Fibroblast of lung (primary cell): ENCODE results near the gene CEP128.

Experiments used
- CTCF ChIP-seq, 2 donors: IDR thresholded peaks in 1 of 2; conservative IDR thresholded peaks in 1 of 2; 1 replicate in 1 of 2; 2 replicates in 1 of 2; pipeline ENCODE4 v1.5.1; 2011 to 2012; ENCODE audit warnings: low read length in 2 of 2, control low read depth in 1 of 2, inconsistent platforms in 1 of 2, low read depth in 1 of 2, mild to moderate bottlenecking in 1 of 2
- EZH2 ChIP-seq: IDR thresholded peaks from 2 replicates; pipeline ENCODE4 v1.5.1; 2012; ENCODE audit warnings: low read length, control low read depth, mild to moderate bottlenecking; ENCODE audit errors: missing control alignments

- TF ChIP-seq CTCF (conservative IDR thresholded peaks at IDR 0.05 in 1 of 2, IDR thresholded peaks at IDR 0.05 in 1 of 2; ENCODE audit: low read depth in 1 of 2, low read length in 2 of 2) (no peak), EZH2 (no peak)
These were observed 159.6 kb downstream of the CEP128 start for GRCh38 chr14:80781972-80782367.
